MCF 10A (cell line): ENCODE measurements around the gene MICOS13. TPM values are rescaled to one million over a fixed set of nuclear protein-coding genes. Genes with fewer than 3 reads are reported as not detected.

Experiments used
- BruUV-seq: library from RNA; stranded (reverse); fragments of 400-500 nt; replicated peaks from 2 replicates; lab custom pipeline; 2021; lab: Mats Ljungman, UMichigan
- CTCF ChIA-PET: fragments of 300-600 bp; sonication (Branson Sonifier 250); formaldehyde crosslinking; extraction: SDS; loops from one replicate; lab custom pipeline; 2021; ENCODE audit warnings: antibody characterized with exemption, inconsistent platforms; lab: Yijun Ruan, JAX
- POLR2A ChIA-PET: fragments of 300-600, 350-650 bp; sonication (Branson Sonifier 250); formaldehyde crosslinking; extraction: SDS; loops from one replicate; lab custom pipeline; 2020; ENCODE audit warnings: antibody characterized with exemption, inconsistent platforms; lab: Yijun Ruan, JAX
- DNase-seq: peaks from one replicate; pipeline ENCODE4 v3.0.0-alpha.2; 2018; ENCODE audit not compliant: unreplicated experiment
- H3K27ac Mint-ChIP-seq: one replicate; pipeline ENCODE4 v1.8.0; 2022; ENCODE audit warnings: mild to moderate bottlenecking, low read depth, mixed read lengths; ENCODE audit not compliant: unreplicated experiment
- H3K27me3 Mint-ChIP-seq: one replicate; pipeline ENCODE4 v1.8.0; 2022; ENCODE audit warnings: mixed read lengths; ENCODE audit not compliant: insufficient read depth, unreplicated experiment
- H3K36me3 Mint-ChIP-seq: one replicate; pipeline ENCODE4 v1.8.0; 2022; ENCODE audit warnings: mild to moderate bottlenecking, moderate library complexity, mixed read lengths; ENCODE audit not compliant: insufficient read depth, unreplicated experiment
- H3K4me1 Mint-ChIP-seq: one replicate; pipeline ENCODE4 v1.8.0; 2022; ENCODE audit warnings: mixed read lengths; ENCODE audit not compliant: insufficient read depth, unreplicated experiment
- H3K4me3 Mint-ChIP-seq: one replicate; pipeline ENCODE4 v1.8.0; 2022; ENCODE audit warnings: mild to moderate bottlenecking, moderate library complexity, mixed read lengths; ENCODE audit not compliant: unreplicated experiment
- H3K9me3 Mint-ChIP-seq: one replicate; pipeline ENCODE4 v1.8.0; 2022; ENCODE audit warnings: mixed read lengths; ENCODE audit not compliant: unreplicated experiment
- CTCF ChIP-seq: fragments of 200-600 bp; IDR thresholded peaks from one replicate; pipeline ENCODE4 v1.8.0; 2022; ENCODE audit warnings: antibody characterized with exemption, mild to moderate bottlenecking; ENCODE audit not compliant: unreplicated experiment
- intact Hi-C: fragments of 100-400 bp; cut with micrococcal nuclease; formaldehyde crosslinking; loops from 2 replicates; pipeline ENCODE4 v1.14.1; 2022
- total RNA-seq: library from RNA; stranded (reverse); gene quantifications from 2 replicates; pipeline ENCODE4 v1.2.3, GENCODE V29; 2022

Gene MICOS13
- total RNA-seq, 1 experiment from 2014 or later = 73.0 TPM

- Mint-ChIP-seq H3K4me1 (no peaks in the 10 kb centered on the region), H3K27ac (no peak overlapping the region), H3K4me3 (no peak overlapping the region), H3K27me3 (no peaks in the 10 kb centered on the region), H3K9me3 (no peaks in the 10 kb centered on the region), H3K36me3 (peaks cover 93% of the 10 kb centered on the region)
- no TSS peak for BruUV-seq
- POLR2A ChIA-PET = no interaction called here
- CTCF ChIA-PET = no interaction called here
- no peak for DNase-seq
- no peak for TF ChIP-seq CTCF
- intact Hi-C loops = no loop called here
These were observed 28.1 kb downstream of the MICOS13 start for GRCh38 chr19:5652261-5652660.

GRCh38 chr19:5651361-5651760 lies 29.0 kb downstream of the MICOS13 start:
- no peak for TF ChIP-seq CTCF
- H3K9me3 Mint-ChIP-seq = no peaks in the 10 kb centered on the region
- intact Hi-C loops = no loop called here
- no peaks in the 10 kb centered on the region for H3K27me3 Mint-ChIP-seq
- BruUV-seq = no TSS peak
- DNase-seq = no peak
- no peak overlapping the region for H3K4me3 Mint-ChIP-seq
- ChIA-PET CTCF (interaction anchor here (0.6 kb wide), 1 partner anchor 38 kb away, joined by 3 read pairs; no protein-coding TSS in a partner anchor), POLR2A (interaction anchor here (1.1 to 1.3 kb wide), 2 partner anchors 21 to 30 kb away, joined by 3 to 4 read pairs; no protein-coding TSS in a partner anchor)
- no peaks in the 10 kb centered on the region for H3K4me1 Mint-ChIP-seq
- no peak overlapping the region for H3K27ac Mint-ChIP-seq
- peaks cover 88% of the 10 kb centered on the region for H3K36me3 Mint-ChIP-seq

- Mint-ChIP-seq H3K36me3 (peaks cover 88% of the 10 kb centered on the region), H3K4me1 (no peaks in the 10 kb centered on the region), H3K4me3 (no peak overlapping the region), H3K27me3 (no peaks in the 10 kb centered on the region), H3K27ac (no peak overlapping the region), H3K9me3 (no peaks in the 10 kb centered on the region)
- intact Hi-C loops = no loop called here
- TF ChIP-seq CTCF = no peak
- BruUV-seq = no TSS peak
- POLR2A ChIA-PET = interaction anchor here (2.4 kb wide), 1 partner anchor 26 kb away, joined by 5 read pairs; the partner anchor contains the start of genes SAFB and SAFB2
- CTCF ChIA-PET = interaction anchor here (0.6 to 0.8 kb wide), 2 partner anchors 14 to 38 kb away, joined by 3 to 4 read pairs; no protein-coding TSS in a partner anchor
- no peak for DNase-seq
These were observed 31.9 kb downstream of the MICOS13 start for GRCh38 chr19:5648464-5648863.

GRCh38 chr19:5646703-5647102 lies 33.6 kb downstream of the MICOS13 start:
- peaks cover 5% of the 10 kb centered on the region for H3K4me1 Mint-ChIP-seq
- CTCF ChIA-PET = no interaction called here
- H3K4me3 Mint-ChIP-seq = no peak overlapping the region
- POLR2A ChIA-PET = interaction anchor here (2.4 kb wide), 1 partner anchor 24 kb away, joined by 5 read pairs; the partner anchor contains the start of genes SAFB and SAFB2
- no peak for TF ChIP-seq CTCF
- intact Hi-C loops = no loop called here
- H3K27ac Mint-ChIP-seq = no peak overlapping the region
- BruUV-seq = no TSS peak
- peaks cover 88% of the 10 kb centered on the region for H3K36me3 Mint-ChIP-seq
- no peaks in the 10 kb centered on the region for H3K9me3 Mint-ChIP-seq
- no peak for DNase-seq
- no peaks in the 10 kb centered on the region for H3K27me3 Mint-ChIP-seq
